OCI-LY7 (cell line): Measurements from ENCODE around the gene GLP1R.

Source experiments
- EZH2phosphoT487 ChIP-seq: fragments of 200-600 bp; sonication (generic); IDR thresholded peaks from 2 replicates; pipeline ENCODE4 v1.6.1; 2018; ENCODE audit warnings: low read depth, borderline replicate concordance, mild to moderate bottlenecking, mixed run types, antibody characterized with exemption, low read length, moderate library complexity, mixed read lengths
- TF ChIP-seq, protein P1 (sequence below): fragments of 200-600 bp; sonication (generic); conservative IDR thresholded peaks from 2 replicates; pipeline ENCODE4 v1.5.1; 2014; ENCODE audit warnings: mild to moderate bottlenecking, antibody characterized with exemption, low read length, moderate library complexity, mixed read lengths

DNA sequence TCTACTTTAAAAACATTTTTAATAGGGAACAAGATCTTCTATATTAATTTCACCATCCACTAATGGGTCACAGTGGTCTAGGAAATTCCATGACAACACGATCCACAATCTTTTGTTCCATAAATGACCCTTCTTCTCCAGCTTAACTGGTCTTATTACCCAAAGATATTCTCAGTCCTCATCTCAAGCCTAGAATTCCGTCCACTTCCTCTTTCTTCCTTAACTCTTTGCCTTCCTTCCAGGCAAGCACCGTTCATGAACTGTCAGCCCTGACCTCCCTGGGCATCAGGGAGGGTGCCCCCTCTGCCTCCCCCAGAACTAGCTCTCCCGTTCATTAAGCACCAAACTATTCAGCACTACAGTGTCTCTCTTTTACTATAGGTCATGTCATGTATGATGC lies 58.5 kb downstream of the GLP1R start:
- TF ChIP-seq, protein P1, sequence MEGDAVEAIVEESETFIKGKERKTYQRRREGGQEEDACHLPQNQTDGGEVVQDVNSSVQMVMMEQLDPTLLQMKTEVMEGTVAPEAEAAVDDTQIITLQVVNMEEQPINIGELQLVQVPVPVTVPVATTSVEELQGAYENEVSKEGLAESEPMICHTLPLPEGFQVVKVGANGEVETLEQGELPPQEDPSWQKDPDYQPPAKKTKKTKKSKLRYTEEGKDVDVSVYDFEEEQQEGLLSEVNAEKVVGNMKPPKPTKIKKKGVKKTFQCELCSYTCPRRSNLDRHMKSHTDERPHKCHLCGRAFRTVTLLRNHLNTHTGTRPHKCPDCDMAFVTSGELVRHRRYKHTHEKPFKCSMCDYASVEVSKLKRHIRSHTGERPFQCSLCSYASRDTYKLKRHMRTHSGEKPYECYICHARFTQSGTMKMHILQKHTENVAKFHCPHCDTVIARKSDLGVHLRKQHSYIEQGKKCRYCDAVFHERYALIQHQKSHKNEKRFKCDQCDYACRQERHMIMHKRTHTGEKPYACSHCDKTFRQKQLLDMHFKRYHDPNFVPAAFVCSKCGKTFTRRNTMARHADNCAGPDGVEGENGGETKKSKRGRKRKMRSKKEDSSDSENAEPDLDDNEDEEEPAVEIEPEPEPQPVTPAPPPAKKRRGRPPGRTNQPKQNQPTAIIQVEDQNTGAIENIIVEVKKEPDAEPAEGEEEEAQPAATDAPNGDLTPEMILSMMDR = no peak
- TF ChIP-seq EZH2phosphoT487 = no peak
